Stimulated activated naive CD4-positive, alpha-beta T cell treated with Interleukin-2 at 50 U/mL for 16 hours (primary cell): ENCODE results near the gene TMPRSS6.

Experiments
- DNase-seq: peaks from one replicate; lab custom pipeline; 2025; lab: John Stamatoyannopoulos, UW

Gene TMPRSS6

DNA sequence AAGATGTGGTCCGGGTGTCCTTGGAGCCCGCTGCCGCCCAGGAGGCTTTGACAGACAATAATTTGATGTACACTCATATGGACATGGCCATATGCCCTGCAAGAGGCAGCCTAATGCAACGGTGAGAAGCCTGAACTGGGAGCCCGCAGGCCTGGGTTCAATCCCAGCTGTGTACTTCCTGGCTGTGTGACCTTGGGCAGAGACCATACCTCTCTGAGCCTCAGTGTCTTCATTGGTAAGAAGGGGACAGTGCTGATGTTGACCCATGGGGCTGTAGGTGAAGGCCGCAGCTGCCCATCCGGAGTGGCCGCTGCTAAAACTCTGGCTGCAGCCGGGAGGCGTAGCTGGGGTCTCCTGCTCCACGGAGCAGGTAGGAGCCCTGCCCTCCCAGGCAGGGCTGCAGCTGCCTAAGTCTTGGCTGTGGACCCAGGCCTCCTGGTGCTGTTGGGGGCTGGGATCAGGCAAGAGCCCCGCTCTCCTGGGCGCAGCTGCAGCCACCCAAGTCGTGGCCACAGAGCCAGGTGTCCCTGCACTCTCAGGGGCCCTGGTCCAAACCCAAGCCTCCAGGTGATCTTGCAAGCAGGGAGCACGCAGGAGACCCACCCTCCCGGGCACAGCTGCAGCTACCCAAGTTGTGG is 31.3 kb upstream of the TMPRSS6 start:
- DNase-seq, result no peak

DNA sequence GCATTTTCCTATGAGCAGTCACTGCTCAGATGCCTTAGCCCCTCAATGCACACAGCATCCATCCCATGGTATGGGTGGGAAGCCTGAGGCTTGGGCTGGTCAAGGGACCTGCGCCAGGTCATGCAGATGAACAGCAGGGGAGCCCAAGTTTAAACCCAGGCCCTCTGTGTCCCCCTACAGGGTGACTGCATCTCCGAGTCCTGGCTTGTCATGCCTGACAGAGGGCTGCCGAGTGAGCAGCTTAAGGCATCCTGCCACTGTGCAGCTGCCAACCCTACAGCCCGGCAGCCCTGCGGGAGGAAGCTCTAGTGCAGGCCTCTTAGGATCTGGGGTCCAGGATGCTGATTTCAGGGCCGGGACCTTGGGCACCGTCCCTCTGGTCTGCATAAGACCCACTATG is 30.2 kb upstream of the TMPRSS6 start:
- DNase-seq, result no peak

DNA sequence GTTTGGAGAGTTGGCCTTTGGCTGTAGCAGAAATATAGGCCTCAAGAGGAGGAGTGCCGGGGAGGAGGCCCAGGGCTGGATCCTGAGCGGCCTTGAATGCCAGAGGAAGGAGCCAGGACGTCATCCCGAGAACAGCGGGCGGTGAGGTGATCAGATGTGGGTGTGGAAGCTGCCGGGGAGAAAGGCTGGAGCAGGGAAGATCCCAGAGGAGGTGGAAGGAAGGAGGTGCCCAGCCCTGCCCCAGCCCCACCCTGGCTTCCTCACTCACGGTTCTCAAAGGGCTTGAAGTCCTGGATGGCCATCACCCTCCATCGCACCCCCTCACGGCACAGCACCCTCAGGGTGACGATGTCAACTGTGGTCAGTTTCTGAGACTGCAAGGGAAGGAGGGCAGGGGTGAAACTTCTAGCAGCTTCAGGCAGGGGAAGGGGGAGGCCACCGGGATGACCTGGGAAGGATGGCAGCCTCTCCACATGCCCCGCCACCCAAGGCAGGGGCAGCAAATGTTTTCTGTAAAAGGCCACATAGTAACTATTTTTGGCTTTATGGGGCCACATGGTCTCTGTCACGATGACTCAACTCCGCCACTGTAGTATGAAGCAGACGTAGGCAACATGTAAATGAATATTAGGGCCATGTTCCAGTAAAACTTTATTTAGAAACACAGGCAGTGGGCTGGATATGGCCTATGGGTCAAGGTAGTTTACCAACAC is 29.5 kb upstream of the TMPRSS6 start:
- no peak for DNase-seq

DNA sequence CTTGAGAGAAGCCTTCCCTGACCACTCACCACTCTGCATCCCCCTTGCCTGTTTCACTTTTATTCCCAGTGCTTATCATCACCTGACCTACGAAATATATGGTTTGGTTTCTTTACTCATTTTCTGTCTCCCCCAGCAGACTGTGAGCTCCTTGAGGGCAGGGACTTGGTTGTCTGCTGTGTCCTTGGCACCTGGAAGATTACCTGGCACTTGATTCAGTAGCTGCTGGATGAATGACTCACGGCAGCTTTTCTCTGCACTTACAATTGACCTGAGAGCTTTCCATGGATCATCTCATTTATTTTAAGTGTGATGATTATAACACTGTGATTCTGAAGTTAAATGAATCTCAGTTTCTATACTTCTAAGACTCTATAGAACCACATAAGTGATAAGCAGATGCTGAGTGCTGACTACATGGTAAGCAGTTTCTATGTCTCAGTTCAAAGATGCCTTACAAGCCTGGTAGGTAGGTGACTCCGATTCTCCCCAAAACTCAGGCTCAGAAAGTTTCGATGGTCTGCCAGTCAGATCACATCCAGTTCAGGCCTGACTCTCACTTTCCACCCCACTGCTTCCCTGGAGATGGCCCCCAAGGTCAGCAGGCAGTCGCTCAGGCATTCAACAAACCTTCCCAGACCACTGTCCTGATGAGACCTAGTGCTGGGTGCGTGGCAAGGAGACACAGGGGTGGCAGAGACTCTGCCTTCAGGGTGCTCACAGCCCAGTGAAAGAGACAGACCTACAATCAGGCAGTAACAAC is 28.6 kb upstream of the TMPRSS6 start:
- peak; percentile 26 for DNase-seq

DNA sequence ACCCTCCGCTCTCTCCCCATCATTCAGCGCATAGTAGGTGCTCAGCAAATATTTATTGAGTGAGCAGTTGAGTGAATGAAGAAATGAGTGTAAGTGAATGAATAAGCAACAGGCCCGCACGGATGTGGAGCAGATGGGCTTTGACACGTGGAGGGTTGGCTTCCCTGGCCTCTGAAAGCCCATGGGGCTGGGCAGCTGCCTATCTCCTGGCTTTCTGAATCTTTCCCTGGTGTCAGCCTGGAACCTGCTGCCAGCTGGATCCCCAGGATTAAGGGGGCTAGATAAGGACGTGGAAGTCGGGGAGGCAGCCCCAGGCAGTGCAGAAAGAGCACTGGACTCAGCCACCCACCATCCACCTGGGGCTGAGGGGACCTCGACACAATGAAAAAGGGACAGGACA is 27.6 kb upstream of the TMPRSS6 start:
- DNase-seq, result no peak

DNA sequence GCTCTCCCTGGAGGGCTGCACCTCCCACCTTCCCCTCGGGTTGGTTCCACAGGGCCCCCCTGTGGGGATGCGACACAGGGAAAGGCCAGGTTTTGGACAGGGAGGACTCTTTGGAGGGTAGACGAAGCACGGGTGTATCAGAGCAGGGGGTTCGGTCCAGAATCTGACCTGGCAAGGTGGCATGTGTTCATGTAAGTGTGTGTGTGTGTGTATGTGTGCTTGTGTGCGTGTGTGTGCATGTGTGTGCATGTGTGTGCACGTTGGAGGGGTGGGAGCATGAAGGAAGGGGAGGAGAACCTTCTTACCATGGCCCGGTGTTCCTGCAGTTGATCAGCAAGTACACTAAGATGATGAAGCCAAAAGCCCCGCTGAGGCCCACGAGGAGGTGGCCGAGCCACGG is 25.5 kb upstream of the TMPRSS6 start:
- DNase-seq, result no peak

DNA sequence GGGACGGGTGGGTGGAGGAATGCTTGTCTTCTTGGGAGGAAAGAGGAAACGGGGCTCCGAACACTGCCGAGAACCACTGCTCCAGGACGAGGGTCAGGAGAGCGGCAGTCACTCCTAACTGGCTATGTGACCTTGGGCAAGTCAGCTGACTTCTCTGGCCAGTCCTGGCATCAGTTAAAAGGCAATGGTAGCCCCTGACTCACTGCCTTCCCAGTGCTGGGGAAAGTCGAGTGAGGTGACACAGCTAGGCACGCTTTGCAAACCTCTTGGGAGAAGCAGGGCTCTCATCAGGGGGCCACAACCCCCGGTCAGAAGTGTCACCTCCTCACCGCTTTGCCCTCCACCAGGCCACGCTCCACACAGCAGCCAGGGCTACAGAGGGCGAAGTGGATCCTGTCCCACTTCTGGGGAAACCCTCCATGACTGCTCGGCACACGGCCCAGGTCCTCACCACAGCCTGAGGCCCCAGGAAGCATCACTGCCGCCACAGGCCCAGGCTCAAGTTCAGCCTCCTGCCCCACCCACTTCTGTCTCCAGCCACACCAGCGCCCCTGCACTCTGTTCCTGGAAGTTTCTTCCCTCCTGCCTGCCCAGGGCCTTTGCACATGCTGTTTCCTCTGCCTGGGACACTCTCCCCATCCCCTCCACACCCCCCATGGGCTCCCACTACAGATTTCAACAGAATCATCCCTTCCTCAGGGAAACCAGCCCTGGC is 23.9 kb upstream of the TMPRSS6 start:
- DNase-seq, result no peak

DNA sequence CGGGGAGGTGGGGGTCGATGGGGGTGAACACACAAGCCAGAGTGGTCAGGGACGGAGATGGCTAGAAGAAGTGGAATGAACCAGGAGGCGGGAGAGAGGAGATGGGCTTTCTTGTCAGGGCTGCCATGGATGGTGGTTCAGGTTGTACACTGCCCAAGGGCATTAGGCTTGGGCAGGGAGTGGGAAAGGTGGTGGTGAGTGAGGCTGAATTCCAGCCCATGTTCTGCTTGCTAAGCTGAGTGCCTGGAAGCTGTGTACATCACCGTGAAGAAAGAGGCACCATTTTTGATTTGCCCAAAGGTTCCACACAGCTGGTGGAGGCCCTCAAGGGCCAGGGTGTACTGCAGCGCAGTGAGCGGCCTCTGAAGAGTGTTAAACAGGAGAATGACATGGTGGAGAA is 23.3 kb upstream of the TMPRSS6 start:
- no peak for DNase-seq

DNA sequence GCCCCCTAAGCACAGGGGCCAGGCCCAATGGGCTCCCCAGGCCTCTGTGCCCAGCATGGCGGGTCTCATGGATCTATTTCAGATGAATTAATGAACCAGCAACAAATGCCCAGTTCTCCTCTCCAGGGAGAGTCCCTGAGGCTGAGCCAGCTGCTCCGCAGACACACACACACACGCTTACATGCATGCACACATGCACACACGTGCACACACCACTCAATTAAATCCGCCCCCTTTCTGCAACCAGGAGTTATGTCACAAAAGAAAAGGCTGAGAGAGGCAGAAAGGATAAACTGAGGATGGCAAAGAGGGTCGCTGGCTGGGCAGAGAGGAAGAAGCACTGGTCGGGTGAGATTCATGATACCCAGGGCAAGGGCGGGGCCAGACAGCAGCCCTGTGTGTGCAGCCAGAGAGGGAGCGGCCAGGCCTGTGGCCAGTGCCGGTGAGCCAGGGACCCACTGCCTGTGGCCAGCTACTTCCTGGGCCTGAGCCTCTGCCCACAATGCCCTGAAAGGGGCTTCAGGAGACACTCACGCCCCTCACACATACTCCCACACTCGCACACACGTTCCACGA is 20.4 kb upstream of the TMPRSS6 start:
- no peak for DNase-seq

DNA sequence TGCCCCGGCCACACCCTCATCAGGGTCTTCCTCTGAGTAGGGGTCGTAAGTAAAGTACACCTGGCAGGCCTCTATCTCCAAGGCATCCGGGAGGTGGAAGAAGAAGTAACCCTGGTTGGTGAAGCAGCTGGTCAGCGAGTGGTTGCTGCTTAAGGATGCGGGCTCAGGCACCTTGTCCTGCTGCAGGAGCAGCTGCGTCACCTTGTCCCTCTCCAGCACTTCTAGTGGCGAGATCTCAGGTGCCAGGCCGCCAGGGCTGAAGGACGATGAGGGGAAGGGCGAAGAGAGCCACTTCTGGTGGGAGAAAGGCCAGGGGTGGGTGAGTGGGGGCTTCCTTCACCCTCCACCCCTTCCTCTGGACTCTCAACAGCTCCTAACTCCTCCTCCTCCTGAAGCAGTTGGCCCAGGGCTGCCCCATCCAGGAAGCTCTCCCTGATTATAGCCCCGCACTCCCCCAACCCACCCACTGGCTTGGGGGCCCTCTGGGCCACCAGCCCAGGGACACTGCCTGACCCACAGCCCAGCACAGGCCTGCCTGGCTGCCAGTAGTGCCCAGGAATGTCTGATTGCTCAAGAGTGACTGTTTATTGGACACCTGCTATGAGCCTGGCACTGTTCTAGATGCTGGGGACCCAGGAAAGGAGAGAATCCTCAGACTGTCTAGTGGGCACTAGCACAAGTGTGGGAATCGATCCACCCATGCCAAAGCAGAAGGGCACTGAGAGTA is 19.2 kb upstream of the TMPRSS6 start:
- DNase-seq, result no peak

DNA sequence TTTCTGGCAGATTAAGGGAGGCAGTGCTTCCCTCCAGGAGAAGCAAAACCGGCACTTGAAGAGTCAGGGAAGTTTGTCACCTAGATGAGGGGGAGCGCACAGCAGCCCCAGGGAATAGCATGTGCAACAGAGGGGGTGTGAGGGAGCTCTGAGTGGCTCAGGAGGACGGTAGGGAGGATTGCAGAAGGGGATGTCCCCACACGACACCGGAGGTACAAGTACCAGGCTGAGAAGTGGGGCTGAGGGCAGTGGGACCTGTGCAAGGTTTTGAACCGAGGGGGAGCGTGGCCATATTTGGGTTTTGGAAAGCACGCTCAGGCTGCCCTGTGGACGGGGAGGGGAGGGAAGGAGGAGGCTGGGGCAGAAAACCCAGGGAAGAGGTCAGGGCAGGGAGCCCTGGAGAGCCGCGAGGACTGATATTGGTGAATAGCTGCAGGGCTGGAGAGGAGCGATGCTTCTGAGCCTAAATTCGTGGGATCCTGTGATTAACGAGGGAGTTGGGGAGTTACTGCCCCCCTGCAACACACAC is 17.9 kb upstream of the TMPRSS6 start:
- no peak for DNase-seq

DNA sequence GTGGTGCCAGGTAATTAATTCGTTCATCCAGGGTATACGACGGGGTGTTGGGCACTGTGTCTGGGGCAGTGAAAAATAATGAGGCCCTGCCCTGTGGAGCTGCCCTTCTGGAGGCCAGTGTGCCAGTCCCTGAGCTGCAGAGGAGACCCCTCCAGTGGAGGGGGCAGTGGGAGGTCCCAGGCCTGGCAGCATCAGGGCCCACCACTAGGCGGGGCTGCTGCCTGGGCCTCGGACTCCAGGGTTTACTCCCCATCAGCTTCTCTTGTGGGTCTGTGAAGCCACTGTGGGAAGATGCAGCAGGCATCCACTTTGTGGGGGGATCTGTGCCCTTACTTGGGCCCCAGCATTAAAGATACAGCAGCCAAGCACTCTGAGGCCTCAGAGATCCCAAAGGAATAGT is 17.4 kb upstream of the TMPRSS6 start:
- no peak for DNase-seq

DNA sequence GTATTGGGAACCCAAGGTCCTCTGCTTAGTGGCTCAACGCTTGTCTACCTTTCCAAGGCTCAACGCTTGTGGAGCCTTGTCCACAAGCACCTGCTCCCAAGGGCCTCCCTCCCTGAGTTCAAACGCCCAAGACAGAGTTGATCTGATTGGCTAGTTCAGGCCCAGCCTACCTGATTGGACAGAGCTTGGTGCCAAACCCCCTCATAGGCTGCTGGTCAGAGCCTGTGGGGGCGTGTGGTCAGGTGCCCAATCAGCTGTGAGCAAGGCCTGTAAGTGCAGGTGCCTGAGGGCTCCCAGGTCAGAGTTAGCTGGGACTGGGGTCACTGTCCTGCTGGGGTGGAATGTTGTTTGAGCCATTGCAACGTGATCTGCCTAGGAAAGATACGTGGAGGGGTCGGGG is 16.9 kb upstream of the TMPRSS6 start:
- no peak for DNase-seq

DNA sequence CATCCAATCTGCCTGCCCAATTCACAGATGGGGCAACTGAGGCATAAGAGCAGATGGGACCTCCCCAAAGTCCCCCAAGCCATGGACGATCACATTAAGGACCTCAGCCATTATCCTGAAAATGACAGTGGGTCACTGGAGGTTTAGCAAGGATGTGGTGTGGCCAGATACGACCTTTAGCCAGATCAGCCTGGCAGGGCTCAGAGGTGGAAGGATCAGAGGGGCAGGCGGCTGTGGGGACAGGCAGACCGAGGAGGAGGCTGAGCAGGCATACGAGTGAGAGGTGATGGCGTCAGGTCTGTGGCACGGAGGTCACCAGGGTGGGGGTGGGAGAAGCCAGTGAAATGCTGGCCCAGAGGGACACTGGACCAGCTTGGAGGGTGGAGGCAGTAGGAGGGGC is 14.1 kb upstream of the TMPRSS6 start:
- no peak for DNase-seq

DNA sequence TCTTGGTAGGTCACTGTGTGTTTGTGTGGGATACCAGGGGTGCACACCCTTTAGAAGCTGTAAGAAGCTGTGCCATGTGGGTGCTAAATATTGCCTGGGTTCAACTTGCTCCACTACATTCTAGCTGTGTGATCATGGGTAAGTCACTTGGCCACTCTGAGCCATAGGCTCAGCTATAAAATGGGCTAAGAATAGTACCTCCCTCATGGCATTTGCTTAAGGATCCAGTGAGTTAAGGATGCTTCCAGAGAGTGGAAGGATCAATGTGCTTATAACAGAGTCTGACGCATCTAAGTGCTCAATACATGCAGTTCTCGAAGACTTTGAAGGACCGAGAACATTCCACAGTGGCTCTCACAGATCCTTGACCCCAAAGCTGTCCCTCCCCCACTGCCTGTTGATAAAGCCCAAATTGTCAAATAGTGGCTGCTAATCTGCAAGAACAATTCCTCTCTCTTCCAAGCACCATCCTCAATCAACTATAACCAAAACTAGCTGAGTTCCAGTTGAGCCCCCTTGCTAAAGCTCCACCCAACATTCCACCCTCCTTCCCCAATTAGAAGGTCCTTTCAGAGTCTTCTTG is 13.2 kb upstream of the TMPRSS6 start:
- no peak for DNase-seq

DNA sequence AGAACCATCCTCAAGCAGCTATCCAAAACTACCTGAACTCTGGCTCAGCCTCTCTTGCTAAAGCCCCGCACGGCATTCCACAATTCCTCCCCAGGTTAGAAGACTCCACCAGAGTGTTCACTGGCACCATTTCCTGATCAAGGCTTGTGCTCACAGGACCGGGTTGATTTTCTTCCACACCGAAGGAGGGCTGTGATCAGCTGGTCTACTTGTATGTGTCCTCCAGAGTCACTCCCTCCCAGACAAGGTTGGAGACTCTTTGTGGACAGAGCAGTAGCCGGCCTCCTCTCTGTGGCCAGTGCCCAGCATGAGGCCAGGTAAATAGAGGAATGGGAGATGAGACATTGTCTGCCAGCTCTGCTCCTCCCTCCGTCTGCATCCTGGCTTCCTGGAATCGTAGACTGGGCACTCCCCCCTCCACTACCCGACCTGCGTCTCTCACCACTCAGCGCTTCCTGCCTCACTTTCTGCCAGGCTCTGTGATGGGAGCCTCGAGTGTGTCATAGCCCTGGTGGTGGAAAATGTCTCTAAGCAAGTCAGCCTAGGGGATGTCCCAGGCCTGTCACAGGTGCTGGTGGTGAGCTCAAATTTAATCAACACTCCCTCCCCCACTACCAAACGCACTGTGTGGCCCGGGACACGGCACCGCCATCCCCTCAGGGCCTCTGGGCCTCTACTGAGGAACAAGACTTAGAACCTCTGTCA is 12.5 kb upstream of the TMPRSS6 start:
- DNase-seq, result peak; percentile 94

DNA sequence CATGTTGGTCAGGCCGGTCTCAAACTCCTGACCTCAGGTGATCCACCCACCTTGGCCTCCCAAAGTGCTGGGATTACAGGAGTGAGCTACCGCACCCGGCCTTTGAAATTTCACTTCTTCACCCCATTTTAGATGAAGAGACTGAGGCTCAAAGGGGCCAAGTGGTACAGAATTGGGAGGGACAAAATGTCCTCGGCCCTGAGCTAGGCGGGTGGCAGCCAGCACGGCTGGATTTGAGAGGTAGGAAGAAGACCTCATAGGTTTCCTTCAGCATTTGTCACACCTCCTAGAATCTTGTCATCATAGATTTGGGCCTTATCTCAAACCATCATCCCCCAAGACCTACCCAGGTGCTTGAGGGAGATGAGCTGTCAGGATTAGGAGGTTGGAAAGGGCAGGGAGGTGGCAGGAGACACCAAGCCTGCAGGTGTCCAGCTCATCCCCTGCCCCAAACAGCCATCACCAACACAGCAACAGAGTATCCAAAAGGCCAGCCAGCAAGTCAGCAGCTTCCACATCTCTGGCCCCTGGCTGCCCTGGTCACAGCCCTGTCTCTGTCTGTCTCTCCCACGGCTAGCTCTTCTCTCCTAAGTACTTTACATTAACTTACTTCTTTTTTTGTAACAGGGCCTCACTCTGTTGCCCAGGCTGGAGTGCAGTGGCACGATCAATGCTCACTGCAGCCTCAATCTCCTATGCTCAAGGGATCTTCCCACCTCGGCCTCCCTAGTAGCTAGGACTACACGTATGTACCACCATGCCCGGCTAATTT is 11.2 kb upstream of the TMPRSS6 start:
- DNase-seq, result no peak

DNA sequence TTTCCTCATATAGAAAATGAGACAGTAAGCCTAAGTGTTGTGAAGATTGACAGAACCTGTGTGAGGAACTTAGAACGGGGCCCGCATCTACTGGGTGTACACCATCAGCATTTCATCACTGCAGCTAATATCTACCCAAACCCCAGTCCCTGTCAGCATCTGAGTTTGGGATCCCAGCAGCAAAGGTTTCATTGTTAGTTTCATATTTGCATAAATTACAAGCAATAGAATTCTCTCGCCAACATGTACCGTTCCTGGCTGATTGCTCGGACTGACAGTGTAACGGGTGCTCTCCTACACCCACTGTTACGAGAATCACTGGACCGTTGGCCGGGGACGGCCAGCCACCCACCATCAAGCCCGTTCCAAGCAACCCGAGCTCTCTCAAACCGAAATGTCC is 10.4 kb upstream of the TMPRSS6 start:
- no peak for DNase-seq

DNA sequence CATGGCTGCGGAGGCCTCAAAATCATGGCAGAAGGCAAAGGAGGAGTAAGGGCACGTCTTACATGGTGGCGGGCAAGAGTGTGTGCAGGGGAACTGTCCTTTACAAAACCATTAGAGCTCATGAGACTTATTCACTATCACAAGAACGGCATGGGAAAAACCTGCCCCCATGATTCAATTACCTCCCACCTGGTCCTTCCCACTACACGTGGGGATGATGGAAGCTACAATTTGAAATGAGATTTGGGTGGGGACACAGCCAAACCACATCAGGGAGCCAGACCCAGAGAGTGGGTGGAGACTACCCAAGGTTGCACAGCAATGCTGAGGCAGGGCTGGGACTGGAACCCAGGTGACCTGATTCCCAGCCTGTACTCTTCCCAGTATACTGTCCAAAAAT is 8.6 kb upstream of the TMPRSS6 start:
- no peak for DNase-seq

DNA sequence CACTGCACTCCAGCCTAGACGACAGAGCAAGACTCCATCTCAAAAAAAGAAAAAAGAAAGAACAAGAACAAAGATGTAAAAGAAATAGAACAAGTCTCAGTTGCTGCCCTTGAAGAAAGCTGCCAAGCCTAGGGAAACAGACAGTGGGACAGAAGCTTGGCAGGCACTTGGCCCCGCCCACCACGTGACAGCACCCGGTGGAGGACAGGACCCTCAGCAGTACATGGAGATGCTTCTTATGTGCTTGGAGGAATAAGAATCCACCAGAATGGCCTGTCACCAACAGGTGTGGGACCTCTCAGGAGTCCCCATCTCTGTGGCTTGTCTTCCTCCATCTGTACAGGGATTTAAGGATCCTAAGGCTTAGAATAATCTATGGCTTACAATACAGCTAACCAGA is 7.6 kb upstream of the TMPRSS6 start:
- DNase-seq, result no peak
